ENCODE data around the gene EIF4B.

Gene EIF4B

DNA sequence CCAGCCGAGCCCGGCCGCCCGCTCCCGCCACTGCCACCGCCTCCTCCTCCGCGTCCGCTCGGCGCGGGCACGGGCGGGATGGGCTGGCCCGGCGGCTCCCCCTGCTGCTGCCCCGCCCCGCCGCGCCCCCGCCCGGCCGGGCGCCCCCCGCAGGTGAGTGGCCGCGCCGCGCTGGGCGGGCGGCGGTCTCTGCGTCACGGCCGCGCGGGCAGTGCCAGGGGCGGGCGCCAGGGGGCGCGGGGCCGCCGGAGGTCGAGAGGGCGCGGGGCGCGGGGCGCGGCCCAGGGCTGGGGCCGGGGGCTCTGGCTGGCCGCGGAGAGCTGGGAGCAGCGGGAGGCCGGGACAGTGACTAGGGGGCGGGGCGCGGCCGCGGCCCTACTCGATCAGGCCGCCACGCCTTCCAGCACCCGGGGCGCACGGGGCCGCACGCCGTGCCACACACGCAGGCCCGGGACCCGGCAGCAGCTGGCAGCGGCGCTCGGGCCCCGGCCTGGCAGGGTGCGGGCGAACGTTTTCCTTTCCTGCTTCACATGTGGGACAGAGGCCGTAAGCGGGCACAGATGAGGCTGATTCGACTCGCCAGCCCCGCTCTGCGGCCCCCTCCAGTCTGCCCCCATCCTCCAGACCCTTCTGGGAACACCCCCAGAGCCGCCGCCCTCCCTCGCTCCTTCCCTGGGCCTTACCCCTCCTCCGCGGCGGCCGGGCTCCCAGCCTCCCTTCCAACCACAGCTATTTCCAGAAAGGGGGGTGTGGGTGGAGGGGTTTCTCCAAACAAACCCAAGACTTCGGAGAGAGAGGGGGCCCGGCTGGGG, 41.2 kb downstream of the EIF4B start:
- DNase-seq: peak; percentile 81

DNA sequence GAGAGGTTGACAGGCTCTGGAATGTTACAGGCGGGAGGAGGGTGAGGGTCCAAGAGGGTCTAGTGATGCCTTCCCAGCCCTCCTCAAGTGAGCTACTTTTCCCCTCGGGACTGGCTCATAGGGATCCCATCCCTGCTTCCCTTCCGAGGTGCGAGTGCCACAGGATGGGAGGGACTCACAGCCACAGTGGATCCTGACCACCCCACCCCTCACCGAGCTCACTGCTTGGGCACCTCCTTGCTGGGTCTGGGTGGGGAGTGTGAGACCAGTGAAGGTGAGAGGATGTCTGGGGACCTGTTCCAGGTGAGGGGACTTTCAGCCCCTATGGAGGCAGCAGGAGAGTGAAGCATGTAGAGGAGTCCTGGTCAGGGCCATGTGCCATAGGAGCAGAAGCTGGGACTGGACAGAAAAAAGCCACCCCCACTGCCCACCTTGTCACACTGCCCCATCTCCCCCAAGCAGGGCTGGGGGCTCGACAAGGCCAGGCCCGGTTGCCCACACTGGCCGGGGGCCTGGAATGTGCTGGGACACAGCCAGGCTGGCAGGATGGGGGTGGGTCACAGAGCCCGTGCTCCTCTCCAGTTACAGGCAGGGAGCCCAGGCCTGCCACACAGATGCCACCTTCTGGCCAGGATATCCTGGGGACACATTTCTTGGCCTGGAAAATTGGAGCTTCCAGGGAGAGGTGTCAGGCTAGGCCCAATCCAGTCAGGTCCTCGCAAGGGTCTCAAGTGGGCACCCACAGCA, 42.0 kb downstream of the EIF4B start:
- no peak for DNase-seq

DNA sequence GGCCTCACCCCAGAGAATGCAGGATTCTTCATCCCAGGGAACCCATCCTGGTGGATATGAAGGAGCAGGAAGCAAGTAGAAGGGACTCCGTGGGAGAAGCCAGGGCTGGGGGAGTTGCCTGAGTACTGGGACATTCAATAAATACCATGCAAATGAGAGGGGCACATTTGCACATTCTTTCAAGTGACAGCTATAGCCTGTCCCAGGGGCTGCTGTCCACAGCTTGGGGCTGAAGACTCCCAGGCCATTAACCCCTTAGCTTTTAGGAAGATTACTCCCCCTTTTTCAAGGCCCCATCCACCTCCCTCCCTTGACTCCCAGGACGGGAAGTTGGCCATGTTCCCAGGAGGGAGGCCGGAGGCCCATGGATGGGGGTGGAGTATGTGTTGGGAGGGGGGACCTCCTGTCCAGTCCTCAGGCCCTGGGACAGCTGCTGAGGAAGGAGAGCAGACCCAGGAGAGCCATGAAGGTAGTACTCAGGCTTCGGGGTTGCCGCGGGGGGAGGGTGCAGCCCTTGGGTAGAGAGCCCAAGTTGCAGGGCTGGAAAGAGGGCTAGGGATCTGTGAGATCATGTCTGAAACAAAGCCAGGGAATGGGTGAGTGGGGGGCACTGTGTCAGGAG, 42.6 kb downstream of the EIF4B start:
- DNase-seq: no peak

DNA sequence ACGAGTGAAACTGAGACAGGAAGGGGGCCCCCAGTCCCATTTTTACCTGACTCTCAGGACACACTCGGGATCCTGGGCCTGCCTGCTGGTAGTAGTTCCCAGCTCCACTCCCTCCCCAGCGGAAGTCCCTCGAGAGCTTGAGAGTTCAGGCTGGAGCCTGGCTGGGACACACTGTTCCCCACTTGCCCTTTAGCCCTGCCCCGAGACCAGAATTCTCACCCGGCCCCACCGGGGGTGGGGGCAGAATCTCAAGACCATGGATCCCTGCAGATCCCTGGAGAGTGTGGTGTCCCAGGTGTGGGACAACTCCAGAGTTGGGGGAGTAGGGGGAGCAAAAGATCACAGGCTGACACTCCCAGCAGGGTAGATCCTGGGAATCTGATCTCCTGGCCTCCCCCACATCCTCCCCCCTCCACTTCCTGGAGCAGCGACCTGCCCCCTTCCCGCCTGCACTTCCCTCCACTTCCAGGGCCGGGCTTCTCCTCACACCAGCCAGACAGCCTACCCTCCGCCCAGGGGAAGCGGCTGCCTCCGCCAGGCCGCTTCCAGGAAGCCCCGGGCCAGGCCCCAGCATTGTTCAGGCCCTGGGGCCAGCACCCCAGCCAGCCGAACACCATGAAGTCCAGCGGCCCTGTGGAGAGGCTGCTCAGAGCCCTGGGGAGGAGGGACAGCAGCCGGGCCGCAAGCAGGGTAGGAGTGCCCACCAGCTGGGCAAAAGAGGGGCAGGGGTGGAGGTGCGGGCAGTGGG, 43.5 kb downstream of the EIF4B start, which contains the start of gene TNS2:
Gene TNS2 (plus strand): TSS at position 495 of the 748 bp plus-strand sequence. CDS start 121 bp downstream, at position 616.
- DNase-seq: no peak

DNA sequence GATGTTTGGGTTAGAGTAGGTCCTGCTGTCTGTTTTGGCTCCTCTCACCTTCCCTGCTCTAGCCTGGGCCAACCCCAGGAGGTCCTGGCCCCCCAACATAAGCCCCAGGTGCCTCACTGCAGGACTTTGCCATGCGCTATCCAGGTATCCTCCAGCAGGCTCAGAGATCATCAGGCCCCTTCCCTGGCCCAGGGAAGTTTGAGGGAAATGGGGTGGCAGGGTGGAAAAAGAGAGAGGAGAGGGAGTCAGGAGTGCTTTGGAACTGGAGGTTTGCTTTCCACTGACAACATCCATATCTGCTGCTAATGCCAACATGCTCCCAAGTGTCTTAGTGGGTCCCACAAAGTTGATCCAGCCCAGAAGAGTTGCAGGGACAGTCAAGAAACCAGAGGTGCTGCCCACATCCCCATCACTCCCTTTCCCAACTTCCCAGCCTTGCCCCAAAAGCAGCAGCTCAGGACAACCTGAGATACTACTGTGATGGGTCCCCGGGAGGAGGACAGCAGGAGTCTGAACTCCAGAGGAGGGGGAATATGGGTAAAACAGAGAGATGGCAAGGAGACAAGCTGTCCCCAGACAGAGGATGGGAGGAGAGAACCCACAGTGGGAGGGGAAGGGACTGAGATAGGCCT, 44.3 kb downstream of the EIF4B start:
- DNase-seq: no peak

DNA sequence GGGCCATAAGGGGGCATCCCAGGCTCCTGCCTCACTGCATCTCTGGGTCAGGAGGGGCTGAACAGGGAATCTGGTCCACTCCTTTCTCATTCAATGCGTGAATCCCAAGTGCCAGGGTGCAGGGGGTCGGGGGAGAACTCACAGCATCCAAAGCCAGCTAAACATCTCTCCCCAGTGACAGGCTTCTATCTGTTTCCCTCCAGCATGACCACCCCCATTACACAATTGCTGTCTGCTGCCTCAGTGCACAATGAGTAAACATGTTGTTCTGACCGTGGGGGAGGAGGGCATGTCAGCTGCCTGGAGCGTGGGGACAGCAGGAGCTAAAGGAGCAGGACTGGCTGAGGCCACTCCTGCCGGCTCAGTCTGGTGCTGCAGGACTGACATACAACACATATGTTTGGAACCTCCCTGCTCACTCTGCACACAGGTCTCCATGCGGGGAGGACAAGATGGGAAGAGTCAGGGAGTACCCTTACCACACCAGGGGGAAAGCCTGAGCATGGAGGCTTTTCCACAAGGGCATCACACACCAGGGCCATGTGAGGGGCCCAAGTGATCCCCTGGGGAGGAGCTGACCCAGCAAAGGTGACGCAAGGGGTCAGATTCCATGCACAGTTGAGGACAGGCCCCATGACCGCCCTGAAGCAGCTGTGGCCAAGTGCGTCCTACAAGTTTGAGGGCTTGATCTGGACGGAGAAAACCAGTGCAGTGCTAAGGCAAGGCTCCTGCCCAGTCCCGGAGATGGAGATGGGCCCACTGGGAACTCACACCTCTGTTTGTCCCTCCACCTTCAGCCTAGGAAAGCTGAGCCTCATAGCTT, 45.0 kb downstream of the EIF4B start:
- DNase-seq: no peak

DNA sequence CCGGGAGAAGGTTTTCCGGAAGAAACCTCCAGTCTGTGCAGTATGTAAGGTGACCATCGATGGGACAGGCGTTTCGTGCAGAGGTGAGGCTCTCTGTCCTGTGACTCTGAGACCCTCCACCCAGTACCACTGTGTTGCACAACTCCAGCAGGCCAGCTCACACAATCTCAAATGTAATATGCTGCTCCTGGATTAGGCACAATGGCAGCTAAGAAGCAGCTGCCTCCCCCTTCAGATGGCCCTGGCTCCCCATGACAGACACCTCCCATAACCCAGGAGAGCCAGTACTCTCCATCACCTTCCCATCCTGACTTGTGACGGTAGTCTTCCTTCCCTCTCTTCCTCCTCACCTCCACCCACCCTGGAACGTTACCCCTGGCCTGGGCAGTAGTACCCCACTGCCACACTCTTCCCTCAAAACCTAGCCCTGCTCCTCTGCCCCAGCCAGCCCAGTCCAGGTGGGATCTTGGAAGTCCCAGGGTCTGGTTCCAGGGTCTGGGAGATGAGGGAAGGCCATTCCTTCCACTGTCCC, 45.7 kb downstream of the EIF4B start:
- DNase-seq: no peak

DNA sequence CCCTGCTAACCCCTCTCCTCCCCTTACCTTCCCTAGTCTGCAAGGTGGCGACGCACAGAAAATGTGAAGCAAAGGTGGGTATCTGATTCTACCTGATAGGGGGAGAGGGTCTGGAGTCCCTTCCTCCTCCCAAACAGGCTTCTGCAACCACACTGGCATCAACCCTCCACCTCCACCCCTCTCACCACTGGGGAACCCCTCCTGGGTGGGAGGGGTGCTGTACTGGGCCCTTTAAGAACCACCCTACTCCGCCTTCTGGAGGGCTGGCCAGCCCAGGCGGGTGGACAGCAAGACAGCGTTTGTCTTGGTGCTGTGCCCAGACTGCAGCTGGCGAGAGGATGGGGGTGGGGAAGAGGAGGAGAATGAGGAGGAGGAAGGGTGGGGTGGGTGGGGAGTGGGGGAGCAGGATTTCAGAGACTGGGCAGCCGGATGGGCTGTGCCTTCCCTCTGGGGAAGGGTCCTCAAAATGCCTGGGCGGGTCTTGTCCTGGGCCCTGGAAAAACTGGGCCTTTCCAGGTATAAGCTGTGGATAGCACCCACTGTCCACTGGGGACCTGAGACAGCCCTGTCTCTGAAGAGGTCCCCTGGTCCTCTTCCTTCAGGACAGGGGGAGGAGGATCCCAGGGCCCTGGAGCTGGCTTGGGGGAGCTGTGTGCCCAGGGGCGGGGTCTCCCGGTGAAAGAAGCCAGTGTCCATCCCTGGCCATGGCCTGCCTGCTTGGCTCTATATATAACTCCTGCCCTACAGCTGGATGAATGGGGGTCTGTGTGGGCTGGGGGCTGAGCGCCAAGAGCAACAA, 46.4 kb downstream of the EIF4B start:
- no peak for DNase-seq

DNA sequence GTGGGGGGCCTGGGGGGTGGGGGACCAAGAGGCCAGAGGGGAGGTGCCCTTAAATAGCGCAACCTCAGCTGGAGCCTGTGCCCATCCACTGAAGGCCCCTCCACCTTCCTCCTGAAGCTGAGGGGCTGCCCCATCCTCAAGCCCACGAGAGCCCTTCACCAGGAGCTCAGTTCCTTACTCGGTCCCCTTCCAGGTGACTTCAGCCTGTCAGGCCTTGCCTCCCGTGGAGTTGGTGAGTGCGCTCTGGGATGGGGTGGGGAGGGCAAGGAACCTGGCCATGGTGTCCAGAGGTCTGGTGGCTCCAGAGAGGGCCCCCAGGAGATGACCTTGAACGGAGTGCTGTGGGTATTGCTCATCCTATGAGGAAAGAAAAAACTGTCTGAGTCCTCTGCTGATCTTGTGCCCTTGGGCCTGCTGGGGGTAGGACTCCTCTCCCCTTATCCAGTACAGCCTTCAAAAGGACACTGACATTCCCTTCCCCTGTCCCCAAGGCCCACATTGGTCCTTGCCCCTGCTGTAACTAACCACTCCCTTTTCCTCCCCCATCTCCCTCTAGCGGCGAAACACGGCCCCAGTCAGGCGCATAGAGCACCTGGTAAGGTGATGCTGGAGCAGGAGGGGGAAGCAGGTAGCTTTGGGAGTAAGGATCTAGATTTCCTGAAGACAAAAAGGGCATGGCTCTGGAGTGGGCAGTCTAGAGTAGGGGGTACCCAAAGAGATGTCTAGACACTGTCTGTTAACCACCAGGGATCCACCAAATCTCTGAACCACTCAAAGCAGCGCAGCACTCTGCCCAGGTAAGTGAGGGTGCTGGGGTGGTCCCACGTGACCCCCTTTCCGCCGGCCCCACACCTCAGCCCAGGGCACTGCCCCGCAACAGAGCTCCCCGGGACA, 47.2 kb downstream of the EIF4B start:
- peak; percentile 67 for DNase-seq

DNA sequence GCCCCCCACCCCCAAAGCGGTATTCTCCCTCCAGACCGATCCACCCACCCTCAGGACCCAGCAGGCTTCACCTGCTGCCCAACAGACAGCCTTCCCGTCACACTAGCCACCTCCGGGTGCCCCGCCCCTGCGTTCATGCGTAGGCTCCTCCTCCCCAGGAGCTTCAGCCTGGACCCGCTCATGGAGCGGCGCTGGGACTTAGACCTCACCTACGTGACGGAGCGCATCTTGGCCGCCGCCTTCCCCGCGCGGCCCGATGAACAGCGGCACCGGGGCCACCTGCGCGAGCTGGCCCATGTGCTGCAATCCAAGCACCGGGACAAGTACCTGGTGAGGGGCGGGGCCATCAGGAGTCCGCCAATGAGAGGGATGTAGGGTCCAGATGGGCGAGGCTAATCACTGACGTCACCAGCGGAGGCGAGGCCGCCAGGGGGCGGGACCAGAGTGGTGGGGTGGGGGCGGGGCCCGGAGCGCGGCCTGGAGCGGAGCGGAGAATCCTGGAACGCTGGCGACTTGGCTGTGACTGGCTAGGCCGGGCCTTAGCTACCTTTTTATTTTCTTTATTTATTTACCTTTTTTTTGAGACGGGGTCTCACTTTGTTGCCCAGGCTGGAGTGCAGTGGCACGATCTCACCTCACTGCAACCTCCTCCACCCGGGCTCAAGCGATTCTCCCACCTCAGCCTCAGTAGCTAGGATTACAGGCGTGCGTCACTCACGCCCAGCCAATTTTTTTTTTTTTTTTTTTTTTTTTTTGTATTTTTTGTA, 48.0 kb downstream of the EIF4B start:
- DNase-seq: peak; percentile 95

DNA sequence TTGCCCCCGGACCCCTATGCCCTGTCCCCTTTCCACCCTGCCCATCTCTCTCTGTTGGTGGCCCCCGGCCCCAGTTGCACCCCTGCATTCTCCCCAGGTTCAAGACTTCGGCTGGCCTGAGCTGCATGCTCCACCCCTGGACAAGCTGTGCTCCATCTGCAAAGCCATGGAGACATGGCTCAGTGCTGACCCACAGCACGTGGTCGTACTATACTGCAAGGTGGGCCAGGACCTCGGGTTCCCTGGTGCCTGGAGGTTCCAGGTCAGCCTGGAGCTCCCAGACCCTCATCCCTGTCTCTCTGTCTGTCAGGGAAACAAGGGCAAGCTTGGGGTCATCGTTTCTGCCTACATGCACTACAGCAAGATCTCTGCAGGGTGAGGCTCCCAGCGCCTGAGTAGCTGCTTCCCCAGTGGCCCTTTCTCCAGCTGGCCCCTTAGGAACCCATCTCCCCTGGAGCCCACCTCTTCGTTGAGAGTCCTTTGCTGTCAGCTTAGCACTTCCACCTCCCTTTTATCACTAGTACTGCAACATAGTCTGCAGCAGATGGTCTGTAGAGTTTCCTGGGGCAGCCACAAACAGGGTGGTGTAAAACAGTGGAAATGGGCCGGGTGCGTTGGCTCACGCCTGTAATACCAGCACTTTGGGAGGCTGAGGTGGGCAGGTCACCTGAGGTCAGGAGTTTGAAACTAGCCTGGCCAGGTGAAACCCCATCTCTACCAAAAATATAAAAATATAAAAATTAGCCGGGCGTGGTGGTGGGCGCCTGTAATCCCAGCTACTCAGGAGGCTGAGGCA, 49.4 kb downstream of the EIF4B start:
- DNase-seq: no peak

DNA sequence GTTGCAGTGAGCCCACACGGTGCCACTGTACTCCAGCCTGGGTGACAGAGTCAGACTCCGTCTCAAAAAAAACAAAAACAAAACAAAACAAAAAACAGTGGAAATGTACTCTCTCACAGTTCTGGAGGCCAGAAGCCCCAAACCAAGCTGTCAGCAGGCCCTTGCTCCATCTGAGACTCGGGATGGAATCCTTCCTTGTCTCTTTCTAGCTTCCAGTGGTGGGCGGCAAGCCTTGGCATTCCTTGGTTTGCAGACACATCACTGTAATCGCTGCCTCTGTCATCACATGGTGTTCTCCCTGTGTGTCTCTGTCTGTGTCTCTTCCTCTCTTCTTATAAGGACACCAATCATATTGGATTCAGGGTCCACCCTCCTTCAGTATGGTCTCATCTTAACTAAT, 50.0 kb downstream of the EIF4B start:
- DNase-seq: no peak

DNA sequence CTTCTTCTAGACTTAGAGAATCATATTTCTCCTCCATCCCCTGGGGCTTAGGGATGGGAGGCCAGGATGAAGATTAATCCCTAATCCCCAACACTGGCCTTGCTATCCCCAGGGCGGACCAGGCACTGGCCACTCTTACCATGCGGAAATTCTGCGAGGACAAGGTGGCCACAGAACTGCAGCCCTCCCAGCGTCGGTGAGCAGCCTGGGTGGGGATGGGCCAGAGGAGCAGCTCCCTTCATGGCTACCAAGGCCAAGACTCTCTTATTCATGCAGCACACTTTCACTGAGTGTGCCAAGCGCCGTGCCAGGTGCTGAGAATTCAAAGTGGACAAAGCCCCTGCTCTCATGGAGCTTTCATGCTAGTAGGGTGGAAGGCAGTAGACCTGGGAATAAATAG, 50.6 kb downstream of the EIF4B start:
- DNase-seq: no peak

DNA sequence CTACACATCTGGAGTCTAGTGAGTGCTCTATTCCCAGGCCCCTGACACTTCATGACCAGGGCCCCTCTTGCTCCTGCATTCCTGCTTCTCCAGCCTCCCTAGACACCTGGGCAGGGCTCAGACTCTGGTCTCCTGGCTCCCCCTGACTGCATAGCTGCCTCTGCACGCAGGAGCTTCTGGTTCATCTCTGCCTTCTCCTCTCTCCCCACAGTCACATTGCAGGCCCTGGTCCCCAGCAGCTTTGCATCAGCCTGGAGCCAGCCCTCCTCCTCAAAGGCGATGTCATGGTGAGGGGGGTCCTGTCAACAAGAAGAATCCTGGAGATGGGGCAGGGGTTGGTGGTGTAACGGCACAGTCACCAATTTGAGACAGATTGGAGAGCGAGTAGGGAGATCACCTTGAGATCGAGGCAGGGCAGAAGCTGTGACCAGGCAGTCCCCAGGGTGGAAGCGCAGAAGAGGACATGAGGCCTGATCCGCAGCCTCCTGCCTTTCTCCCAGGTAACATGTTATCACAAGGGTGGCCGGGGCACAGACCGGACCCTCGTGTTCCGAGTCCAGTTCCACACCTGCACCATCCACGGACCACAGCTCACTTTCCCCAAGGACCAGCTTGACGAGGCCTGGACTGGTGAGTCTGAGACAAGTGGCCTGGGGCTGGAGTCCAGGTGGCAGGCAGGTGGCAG, 51.7 kb downstream of the EIF4B start:
- DNase-seq: no peak

DNA sequence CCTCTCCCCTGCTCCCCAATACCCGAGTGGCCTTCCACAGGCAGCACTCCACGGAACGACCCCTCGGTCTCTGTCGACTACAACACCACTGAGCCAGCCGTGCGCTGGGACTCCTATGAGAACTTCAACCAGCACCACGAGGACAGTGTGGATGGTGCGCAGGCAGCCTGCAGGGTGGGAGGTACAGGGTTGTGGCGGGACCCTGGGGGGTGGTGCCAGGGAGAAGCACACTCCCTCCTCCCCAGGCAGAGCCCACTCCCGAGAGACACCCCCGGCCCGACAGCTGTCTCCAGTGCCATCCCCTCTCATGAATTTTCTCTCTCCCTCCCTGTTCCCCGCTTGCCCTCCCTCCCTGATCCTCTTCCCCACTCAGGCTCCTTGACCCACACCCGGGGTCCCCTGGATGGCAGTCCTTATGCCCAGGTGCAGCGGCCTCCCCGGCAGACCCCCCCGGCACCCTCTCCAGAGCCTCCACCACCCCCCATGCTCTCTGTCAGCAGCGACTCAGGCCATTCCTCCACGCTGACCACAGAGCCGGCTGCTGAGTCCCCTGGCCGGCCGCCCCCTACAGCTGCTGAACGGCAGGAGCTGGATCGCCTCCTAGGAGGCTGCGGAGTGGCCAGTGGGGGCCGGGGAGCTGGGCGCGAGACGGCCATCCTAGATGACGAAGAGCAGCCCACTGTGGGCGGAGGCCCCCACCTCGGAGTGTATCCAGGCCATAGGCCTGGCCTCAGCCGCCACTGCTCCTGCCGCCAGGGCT, 52.6 kb downstream of the EIF4B start:
- DNase-seq: no peak

DNA sequence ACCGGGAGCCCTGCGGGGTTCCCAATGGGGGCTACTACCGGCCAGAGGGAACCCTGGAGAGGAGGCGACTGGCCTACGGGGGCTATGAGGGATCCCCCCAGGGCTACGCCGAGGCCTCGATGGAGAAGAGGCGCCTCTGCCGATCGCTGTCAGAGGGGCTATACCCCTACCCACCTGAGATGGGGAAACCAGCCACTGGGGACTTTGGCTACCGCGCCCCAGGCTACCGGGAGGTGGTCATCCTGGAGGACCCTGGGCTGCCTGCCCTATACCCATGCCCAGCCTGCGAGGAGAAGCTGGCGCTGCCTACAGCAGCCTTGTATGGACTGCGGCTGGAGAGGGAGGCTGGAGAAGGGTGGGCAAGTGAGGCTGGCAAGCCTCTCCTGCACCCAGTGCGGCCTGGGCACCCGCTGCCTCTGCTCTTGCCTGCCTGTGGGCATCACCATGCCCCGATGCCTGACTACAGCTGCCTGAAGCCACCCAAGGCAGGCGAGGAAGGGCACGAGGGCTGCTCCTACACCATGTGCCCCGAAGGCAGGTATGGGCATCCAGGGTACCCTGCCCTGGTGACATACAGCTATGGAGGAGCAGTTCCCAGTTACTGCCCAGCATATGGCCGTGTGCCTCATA, 53.3 kb downstream of the EIF4B start:
- no peak for DNase-seq
